GM23248 (cell line): ENCODE results near the gene HOXB5. TPM values are rescaled to one million over a fixed set of nuclear protein-coding genes. Genes with fewer than 3 reads are reported as not detected.

Source experiments
- DNase-seq: peaks from one replicate; pipeline ENCODE4 v3.0.0-alpha.2; 2015
- H2AFZ ChIP-seq: fragments of 200-600 bp; sonication (generic); 2 replicates; pipeline ENCODE4 v1.6.1; 2016; ENCODE audit warnings: antibody characterized with exemption
- H3F3A ChIP-seq: fragments of 200-600 bp; sonication (generic); 2 replicates; pipeline ENCODE4 v1.6.1; 2016; ENCODE audit warnings: mild to moderate bottlenecking, antibody characterized with exemption, mixed run types; ENCODE audit not compliant: insufficient read depth
- H3K27ac ChIP-seq: fragments of 200-600 bp; sonication (generic); 2 replicates; pipeline ENCODE4 v1.5.1; 2016; ENCODE audit warnings: mild to moderate bottlenecking
- H3K27me3 ChIP-seq: fragments of 200-600 bp; sonication (generic); replicated peaks from 2 replicates; pipeline ENCODE4 v1.6.1; 2016; ENCODE audit warnings: mild to moderate bottlenecking; ENCODE audit not compliant: insufficient read depth
- H3K36me3 ChIP-seq: fragments of 200-600 bp; sonication (generic); 2 replicates; pipeline ENCODE4 v1.6.1; 2016; ENCODE audit warnings: low read depth, mild to moderate bottlenecking
- H3K4me1 ChIP-seq: fragments of 200-600 bp; sonication (generic); 2 replicates; pipeline ENCODE4 v1.6.1; 2016; ENCODE audit warnings: mild to moderate bottlenecking; ENCODE audit not compliant: insufficient read depth
- H3K4me2 ChIP-seq: fragments of 200-600 bp; sonication (generic); one replicate; pipeline ENCODE4 v1.6.1; 2016; ENCODE audit warnings: mild to moderate bottlenecking; ENCODE audit not compliant: unreplicated experiment
- H3K4me3 ChIP-seq: fragments of 200-600 bp; sonication (generic); 2 replicates; pipeline ENCODE4 v1.5.1; 2016; ENCODE audit warnings: mild to moderate bottlenecking
- H3K79me2 ChIP-seq: fragments of 200-600 bp; sonication (generic); 2 replicates; pipeline ENCODE4 v1.6.1; 2016; ENCODE audit warnings: mild to moderate bottlenecking; ENCODE audit not compliant: insufficient read depth
- H3K9ac ChIP-seq: fragments of 200-600 bp; sonication (generic); 2 replicates; pipeline ENCODE4 v1.6.1; 2016; ENCODE audit warnings: mild to moderate bottlenecking
- H3K9me2 ChIP-seq: fragments of 200-600 bp; sonication (generic); 2 replicates; pipeline ENCODE4 v1.6.1; 2016; ENCODE audit warnings: mixed run types, mild to moderate bottlenecking, moderate library complexity; ENCODE audit not compliant: insufficient read depth
- H3K9me3 ChIP-seq: fragments of 200-600 bp; sonication (generic); one replicate; pipeline ENCODE4 v1.6.1; 2017; ENCODE audit warnings: low read depth
- H4K20me1 ChIP-seq: fragments of 200-600 bp; sonication (generic); 2 replicates; pipeline ENCODE4 v1.6.0; 2016; ENCODE audit not compliant: insufficient read depth
- EZH2 ChIP-seq: fragments of 200-600 bp; sonication (generic); IDR thresholded peaks from 2 replicates; pipeline ENCODE4 v1.6.1; 2018; ENCODE audit warnings: antibody characterized with exemption, mild to moderate bottlenecking; ENCODE audit not compliant: insufficient read depth, poor library complexity, severe bottlenecking
- EZH2phosphoT487 ChIP-seq: fragments of 200-600 bp; sonication (generic); IDR thresholded peaks from 2 replicates; pipeline ENCODE4 v1.6.1; 2018; ENCODE audit warnings: antibody characterized with exemption, moderate library complexity, mild to moderate bottlenecking, low read depth; ENCODE audit not compliant: insufficient read depth
- WGBS, 2 experiments: methylation state at CpG; one replicate each; pipeline ENCODE4 v1.1.6; 2015 to 2017; ENCODE audit warnings: low lambda C conversion rate in 2 of 2, low coverage in 1 of 2; ENCODE audit errors: missing lambda C conversion rate in 2 of 2; 5-methylcytosine and 5-hydroxymethylcytosine counted together
- in situ Hi-C: fragments of 300-500 bp; cut with MboI; formaldehyde crosslinking; loops from 2 replicates; pipeline ENCODE4 v1.15.0; 2020
- polyA plus RNA-seq: library from polyadenylated mRNA; unstranded; fragments of >200 nt; fragmentation: Nextera tagmentation; extraction: Ambion mirVana; gene quantifications from 2 replicates; pipeline ENCODE4 v1.2.1, GENCODE V29; 2016
- total RNA-seq: library from RNA; depleted of rRNA; stranded (reverse); fragments of >200 nt; shearing (Covaris generic); gene quantifications from 2 replicates; pipeline ENCODE4 v1.2.3, GENCODE V29; 2014

The HOXB5 gene
- total and polyA plus RNA-seq, 2 experiments from 2014 or later = 0.22 to 2.0 TPM

GRCh38 chr17:48591255-48592056 is 2.1 kb downstream of the HOXB5 start:
- in situ Hi-C loops = no loop called here
- Histone ChIP-seq H3K79me2 (peaks cover 6% of the 10 kb centered on the region; the same call in 1 of the 2 replicates), H3K27me3 (no peaks in the 10 kb centered on the region), H3K4me1 (peaks cover 3% of the 10 kb centered on the region; the same call in 1 of the 2 replicates), H3K36me3 (no peaks in the 10 kb centered on the region), H3K4me2 (no peak overlapping the region), H3K9me2 (no peaks in the 10 kb centered on the region), H3K9ac (no peak overlapping the region), H4K20me1 (no peaks in the 10 kb centered on the region), H3K4me3 (no peak overlapping the region), H2AFZ (no peak overlapping the region), H3K27ac (no peak overlapping the region), H3K9me3 (no peaks in the 10 kb centered on the region), H3F3A (no peaks in the 10 kb centered on the region)
- no peak for DNase-seq
- WGBS, 2 experiments = 96 to 100% methylated on average over 10 of the region's 10 CpGs
- TF ChIP-seq EZH2phosphoT487 = no peak

- in situ Hi-C loops = no loop called here
- no peaks in the 10 kb centered on the region for H3K36me3 ChIP-seq
- H3F3A ChIP-seq = 0 out of 2 replicates have a peak, but pooled peaks cover 6% of the 10 kb centered on the region
- H3K27ac ChIP-seq = no peak overlapping the region
- no peak for DNase-seq
- no peaks in the 10 kb centered on the region for H3K27me3 ChIP-seq
- H3K4me2 ChIP-seq = no peak overlapping the region
- no peak overlapping the region for H3K4me3 ChIP-seq
- no peaks in the 10 kb centered on the region for H3K9me3 ChIP-seq
- no peaks in the 10 kb centered on the region for H4K20me1 ChIP-seq
- H3K79me2 ChIP-seq = peaks cover 4% of the 10 kb centered on the region; the same call in 1 of the 2 replicates
- no peak overlapping the region for H3K9ac ChIP-seq
- no peak for TF ChIP-seq EZH2
- no peak for TF ChIP-seq EZH2phosphoT487
- H2AFZ ChIP-seq = no peak overlapping the region
- peaks cover 8% of the 10 kb centered on the region; the same call in 1 of the 2 replicates for H3K4me1 ChIP-seq
- H3K9me2 ChIP-seq = no peaks in the 10 kb centered on the region
These were observed 2.9 kb downstream of the HOXB5 start for GRCh38 chr17:48590607-48591161.

- in situ Hi-C loops = no loop called here
- Histone ChIP-seq H3F3A (0 out of 2 replicates have a peak, but pooled peaks cover 8% of the 10 kb centered on the region), H3K9me3 (no peaks in the 10 kb centered on the region), H3K4me3 (no peak within 1 kb of the TSS), H3K27ac (no peak within 1 kb of the TSS), H2AFZ (no peak within 1 kb of the TSS), H4K20me1 (no peaks in the 10 kb centered on the region), H3K36me3 (no peaks in the 10 kb centered on the region), H3K4me2 (no peak within 1 kb of the TSS), H3K27me3 (no peaks in the 10 kb centered on the region), H3K9me2 (no peaks in the 10 kb centered on the region), H3K9ac (no peak within 1 kb of the TSS), H3K4me1 (peaks cover 8% of the 10 kb centered on the region; the same call in 1 of the 2 replicates), H3K79me2 (peaks cover 4% of the 10 kb centered on the region; the same call in 1 of the 2 replicates)
- TF ChIP-seq EZH2phosphoT487 = no peak
- TF ChIP-seq EZH2 = no peak
- DNase-seq = no peak
- WGBS, 2 experiments = 88 to 91% methylated on average over 23 of the region's 23 CpGs
These were observed 3.6 kb downstream of the HOXB5 start, which contains the start of gene HOXB3 for GRCh38 chr17:48589831-48590606. TSS of gene HOXB3 (minus strand) at chr17:48590241. CDS start at chr17:48552474, 37,767 bp downstream.

GRCh38 chr17:48589060-48589830 is 4.3 kb downstream of the HOXB5 start:
- H3K4me1 ChIP-seq = peaks cover 11% of the 10 kb centered on the region
- H3K27ac ChIP-seq = no peak overlapping the region
- no peak overlapping the region for H3K9ac ChIP-seq
- TF ChIP-seq EZH2phosphoT487 (no peak), EZH2 (no peak)
- H3K27me3 ChIP-seq = no peaks in the 10 kb centered on the region
- peaks cover 11% of the 10 kb centered on the region; the same call in 1 of the 2 replicates for H3F3A ChIP-seq
- H3K9me2 ChIP-seq = no peaks in the 10 kb centered on the region
- H3K9me3 ChIP-seq = no peaks in the 10 kb centered on the region
- no peaks in the 10 kb centered on the region for H3K36me3 ChIP-seq
- H2AFZ ChIP-seq = no peak overlapping the region
- no peak for DNase-seq
- 91 to 93% methylated on average over 10 of the region's 10 CpGs for WGBS, 2 experiments
- H3K4me2 ChIP-seq = no peak overlapping the region
- H3K79me2 ChIP-seq = peaks cover 4% of the 10 kb centered on the region; the same call in 1 of the 2 replicates
- no peak overlapping the region for H3K4me3 ChIP-seq
- H4K20me1 ChIP-seq = no peaks in the 10 kb centered on the region
- in situ Hi-C loops = no loop called here
